Esophagus squamous epithelium (tissue), 4 donors: ENCODE measurements around the gene DISP3.

Source experiments
- CTCF ChIP-seq, 6 experiments: fragments of 450-650 bp in 4 of 6; fragments of 200-600 bp in 2 of 6; sonication (generic) in 2 of 6; IDR thresholded peaks; one replicate each; pipeline ENCODE4 v1.5.1; 2016 to 2019; ENCODE audit warnings: antibody characterized with exemption in 6 of 6, mild to moderate bottlenecking in 4 of 6, moderate library complexity in 4 of 6
- POLR2A ChIP-seq, 4 donors: fragments of 450-650 bp; IDR thresholded peaks; one replicate each; pipeline ENCODE4 v1.6.1; 2017; ENCODE audit warnings: antibody characterized with exemption in 4 of 4, mild to moderate bottlenecking in 4 of 4, moderate library complexity in 3 of 4

- TF ChIP-seq CTCF (IDR thresholded peaks at IDR 0.05) (no peak), POLR2A (IDR thresholded peaks at IDR 0.05) (no peak)
These were observed 22.5 kb downstream of the DISP3 start for GRCh38 chr1:11501491-11501897.
